ENCODE measurements around the gene LEMD3.

The LEMD3 gene

GRCh38 chr12:65168681-65169319 lies 583 bp upstream of the LEMD3 start:
- TF ChIP-seq CTCF (IDR thresholded peaks at IDR 0.05; ENCODE audit: insufficient read depth, low read depth, low read length, missing control alignments), result no peak
- H3K4me3 ChIP-seq (ENCODE audit: low read length), result peak overlapping the region; percentile 89
- no peak for DNase-seq (ENCODE audit: low read depth)

GRCh38 chr12:65170209-65170881 lies 962 bp downstream of the LEMD3 start:
- TF ChIP-seq CTCF (IDR thresholded peaks at IDR 0.05; ENCODE audit: insufficient read depth, low read depth, low read length, missing control alignments), result no peak
- peak; percentile 88 for DNase-seq (ENCODE audit: low read depth)
- H3K4me3 ChIP-seq (ENCODE audit: low read length), result peak overlapping the region; percentile 89

GRCh38 chr12:65171073-65171472 lies 1.7 kb downstream of the LEMD3 start:
- TF ChIP-seq CTCF (IDR thresholded peaks at IDR 0.05; ENCODE audit: insufficient read depth, low read depth, low read length, missing control alignments), result no peak
- DNase-seq (ENCODE audit: low read depth), result peak; percentile 76
- peak overlapping the region; percentile 89 for H3K4me3 ChIP-seq (ENCODE audit: low read length)

GRCh38 chr12:65171870-65172269 lies 2.5 kb downstream of the LEMD3 start:
- H3K4me3 ChIP-seq (ENCODE audit: low read length), result peak overlapping the region; percentile 89
- peak; percentile 50 for DNase-seq (ENCODE audit: low read depth)

GRCh38 chr12:65175385-65175784 lies 6.0 kb downstream of the LEMD3 start:
- no peak overlapping the region for H3K4me3 ChIP-seq (ENCODE audit: low read length)
- no peak for TF ChIP-seq CTCF (IDR thresholded peaks at IDR 0.05; ENCODE audit: insufficient read depth, low read depth, low read length, missing control alignments)
- no peak for DNase-seq (ENCODE audit: low read depth)

More at GRCh38 chr12:65171870-65172269, 2.5 kb downstream of the LEMD3 start:
- no peak for TF ChIP-seq CTCF (IDR thresholded peaks at IDR 0.05; ENCODE audit: insufficient read depth, low read depth, low read length, missing control alignments)

GRCh38 chr12:65182012-65182739 lies 12.8 kb downstream of the LEMD3 start:
- no peak for DNase-seq (ENCODE audit: low read depth)
- TF ChIP-seq CTCF (IDR thresholded peaks at IDR 0.05; ENCODE audit: insufficient read depth, low read depth, low read length, missing control alignments), result no peak
- no peak overlapping the region for H3K4me3 ChIP-seq (ENCODE audit: low read length)

All from epithelial cell of esophagus (primary cell).